Ectodermal cell (in vitro differentiated cells): Measurements from ENCODE around the gene NDUFAF8.

ENCODE experiments used
- H3K27ac ChIP-seq: 2 replicates; pipeline ENCODE4 v1.7.0; 2013; ENCODE audit warnings: mild to moderate bottlenecking, low read depth, low read length; ENCODE audit not compliant: insufficient read depth, poor library complexity, severe bottlenecking
- H3K27me3 ChIP-seq: 2 replicates; pipeline ENCODE4 v1.7.0; 2013; ENCODE audit warnings: mild to moderate bottlenecking, low read length; ENCODE audit not compliant: insufficient read depth, control insufficient read depth, poor library complexity, severe bottlenecking
- H3K36me3 ChIP-seq: one replicate; pipeline ENCODE4 v1.7.0; 2013; ENCODE audit warnings: low read length; ENCODE audit not compliant: control insufficient read depth, insufficient read depth
- H3K4me1 ChIP-seq: one replicate; pipeline ENCODE4 v1.7.0; 2013; ENCODE audit warnings: low read length; ENCODE audit not compliant: control insufficient read depth, insufficient read depth
- H3K4me3 ChIP-seq: 2 replicates; pipeline ENCODE4 v1.7.0; 2013; ENCODE audit warnings: low read depth, low read length, control low read depth; ENCODE audit not compliant: insufficient read depth
- H3K9me3 ChIP-seq: 2 replicates; pipeline ENCODE4 v1.7.0; 2013; ENCODE audit warnings: mild to moderate bottlenecking, low read length, moderate library complexity; ENCODE audit not compliant: control insufficient read depth
- WGBS, 2 experiments: methylation state at CpG; one replicate each; pipeline ENCODE4 v1.1.7; 2013; ENCODE audit warnings: missing lambda C conversion rate in 2 of 2; 5-methylcytosine and 5-hydroxymethylcytosine counted together

Gene NDUFAF8

GRCh38 chr17:81233316-81233715, 5.8 kb upstream of the NDUFAF8 start:
- H3K4me3 ChIP-seq, result no peak overlapping the region
- H3K9me3 ChIP-seq, result no peaks in the 10 kb centered on the region
- H3K36me3 ChIP-seq, result peaks cover 8% of the 10 kb centered on the region
- peaks cover 8% of the 10 kb centered on the region for H3K4me1 ChIP-seq
- H3K27ac ChIP-seq, result no peak overlapping the region
- no peaks in the 10 kb centered on the region for H3K27me3 ChIP-seq
- WGBS, 2 experiments, result 93 to 94% methylated on average over 17 of the region's 17 CpGs

- H3K9me3 ChIP-seq, result no peaks in the 10 kb centered on the region
- peaks cover 8% of the 10 kb centered on the region for H3K4me1 ChIP-seq
- no peaks in the 10 kb centered on the region for H3K27me3 ChIP-seq
- H3K27ac ChIP-seq, result no peak overlapping the region
- whole genome bisulfite sequencing, 2 experiments, result 94% methylated on average over 21 of the region's 21 CpGs
- peaks cover 8% of the 10 kb centered on the region for H3K36me3 ChIP-seq
- no peak overlapping the region for H3K4me3 ChIP-seq
Observed at GRCh38 chr17:81233811-81234505, 5.2 kb upstream of the NDUFAF8 start.

GRCh38 chr17:81234506-81234855, 4.6 kb upstream of the NDUFAF8 start:
- WGBS, 2 experiments, result 94 to 97% methylated on average over 13 of the region's 13 CpGs
- peaks cover 8% of the 10 kb centered on the region for H3K4me1 ChIP-seq
- H3K4me3 ChIP-seq, result no peak overlapping the region
- no peaks in the 10 kb centered on the region for H3K27me3 ChIP-seq
- H3K36me3 ChIP-seq, result peaks cover 8% of the 10 kb centered on the region
- H3K9me3 ChIP-seq, result no peaks in the 10 kb centered on the region
- no peak overlapping the region for H3K27ac ChIP-seq

- WGBS, 2 experiments, result 94 to 95% methylated on average over 26 of the region's 26 CpGs
Observed at GRCh38 chr17:81234940-81235821, 3.9 kb upstream of the NDUFAF8 start.

GRCh38 chr17:81235822-81236740, 3.0 kb upstream of the NDUFAF8 start:
- WGBS, 2 experiments, result 93 to 94% methylated on average over 32 of the region's 32 CpGs
- H3K9me3 ChIP-seq, result no peaks in the 10 kb centered on the region
- peaks cover 12% of the 10 kb centered on the region for H3K4me1 ChIP-seq
- peaks cover 5% of the 10 kb centered on the region for H3K36me3 ChIP-seq
- no peak overlapping the region for H3K27ac ChIP-seq
- no peak overlapping the region for H3K4me3 ChIP-seq
- H3K27me3 ChIP-seq, result no peaks in the 10 kb centered on the region

More at GRCh38 chr17:81234940-81235821, 3.9 kb upstream of the NDUFAF8 start:
- Histone ChIP-seq H3K27ac (no peak overlapping the region), H3K4me3 (no peak overlapping the region), H3K4me1 (peaks cover 11% of the 10 kb centered on the region), H3K27me3 (no peaks in the 10 kb centered on the region), H3K9me3 (no peaks in the 10 kb centered on the region), H3K36me3 (peaks cover 8% of the 10 kb centered on the region)

- Histone ChIP-seq H3K27ac (no peak overlapping the region), H3K27me3 (no peaks in the 10 kb centered on the region), H3K4me3 (no peak overlapping the region), H3K4me1 (peaks cover 12% of the 10 kb centered on the region), H3K9me3 (no peaks in the 10 kb centered on the region), H3K36me3 (no peaks in the 10 kb centered on the region)
- 96% methylated on average over 21 of the region's 21 CpGs for WGBS, 2 experiments
Observed at GRCh38 chr17:81236784-81237183, 2.3 kb upstream of the NDUFAF8 start.

GRCh38 chr17:81237591-81238489, 1.3 kb upstream of the NDUFAF8 start:
- H3K4me3 ChIP-seq, result peak overlapping the region; percentile 96
- 69 to 70% methylated on average over 36 of the region's 36 CpGs for WGBS, 2 experiments

GRCh38 chr17:81238490-81238814, 666 bp upstream of the NDUFAF8 start:
- Histone ChIP-seq H3K9me3 (no peaks in the 10 kb centered on the region), H3K4me3 (peak overlapping the region; percentile 96), H3K27me3 (no peaks in the 10 kb centered on the region), H3K4me1 (peaks cover 12% of the 10 kb centered on the region), H3K36me3 (no peaks in the 10 kb centered on the region), H3K27ac (no peak overlapping the region)
- 1% methylated on average over 26 of the region's 26 CpGs for WGBS, 2 experiments

More at GRCh38 chr17:81237591-81238489, 1.3 kb upstream of the NDUFAF8 start:
- Histone ChIP-seq H3K27me3 (no peaks in the 10 kb centered on the region), H3K36me3 (no peaks in the 10 kb centered on the region), H3K4me1 (peaks cover 12% of the 10 kb centered on the region), H3K27ac (no peak overlapping the region), H3K9me3 (no peaks in the 10 kb centered on the region)

GRCh38 chr17:81239714-81240555, 817 bp downstream of the NDUFAF8 start:
- H3K36me3 ChIP-seq, result no peaks in the 10 kb centered on the region
- no peaks in the 10 kb centered on the region for H3K27me3 ChIP-seq
- H3K4me3 ChIP-seq, result peak overlapping the region; percentile 96
- 21 to 22% methylated on average over 37 of the region's 37 CpGs for WGBS, 2 experiments
- H3K4me1 ChIP-seq, result peaks cover 12% of the 10 kb centered on the region
- no peak overlapping the region for H3K27ac ChIP-seq
- H3K9me3 ChIP-seq, result no peaks in the 10 kb centered on the region
